Ovary (tissue), 9 donors: ENCODE measurements around the gene CA7. TPM values are rescaled to one million over a fixed set of nuclear protein-coding genes. Genes with fewer than 3 reads are reported as not detected.
A peak's percentile ranks its signal among the peaks of the same experiment; 100 is the strongest.

Experiments used
- DNase-seq, 5 donors: peaks; one replicate each; pipeline ENCODE4 v3.0.0-alpha.2; 2019 to 2020
- H3K27ac ChIP-seq, 2 donors: fragments of 200-600 bp; one replicate each; pipeline versions ENCODE4 v1.5.1 to v1.8.0; 2019 to 2022
- H3K27me3 ChIP-seq: fragments of 200-600 bp; one replicate; pipeline ENCODE4 v1.8.0; 2022
- H3K36me3 ChIP-seq: fragments of 200-600 bp; sonication (generic); one replicate; pipeline ENCODE4 v1.5.1; 2019
- H3K4me1 ChIP-seq: one replicate; pipeline ENCODE4 v1.8.1; 2013; ENCODE audit warnings: mild to moderate bottlenecking, moderate library complexity; ENCODE audit not compliant: insufficient read depth
- H3K4me3 ChIP-seq: fragments of 200-600 bp; sonication (generic); one replicate; pipeline ENCODE4 v1.5.1; 2017
- H3K9me3 ChIP-seq, 2 donors: fragments of 200-600 bp in 1 of 2; sonication (generic) in 1 of 2; one replicate each; pipeline versions ENCODE4 v1.5.1 to v1.8.1; 2013 to 2019; ENCODE audit warnings: mild to moderate bottlenecking in 1 of 2, moderate library complexity in 1 of 2
- CTCF ChIP-seq, 3 donors: fragments of 450-650 bp in 2 of 3; fragments of 200-600 bp in 1 of 3; IDR thresholded peaks; one replicate each; pipeline versions ENCODE4 v1.5.1 to v1.8.0; 2016 to 2022; ENCODE audit warnings: antibody characterized with exemption in 3 of 3, mild to moderate bottlenecking in 1 of 3
- EP300 ChIP-seq: sonication (generic); formaldehyde crosslinking; IDR thresholded peaks from one replicate; pipeline ENCODE4 v1.6.1; 2017; ENCODE audit warnings: antibody characterized with exemption
- POLR2A ChIP-seq: fragments of 450-650 bp; IDR thresholded peaks from one replicate; pipeline ENCODE4 v1.6.1; 2017; ENCODE audit warnings: antibody characterized with exemption, mild to moderate bottlenecking, moderate library complexity
- WGBS, 3 donors: extraction: QIAGEN DNeasy Blood & Tissue Kit in 1 of 3; methylation state at CpG; one replicate each; pipeline versions ENCODE4 v1.1.5 to v1.1.7; 2013 to 2017; 5-methylcytosine and 5-hydroxymethylcytosine counted together
- intact Hi-C, 4 donors: fragments of 100-400 bp; cut with DNase I; formaldehyde crosslinking; loops; one replicate each; pipeline versions ENCODE4 v1.11.0 to v1.15.1; 2022 to 2023
- polyA plus RNA-seq, 2 donors: library from polyadenylated mRNA; stranded (reverse); fragments of 200-250 nt in 1 of 2; fragments of 350-450 nt in 1 of 2; fragmentation: Illumina TruSeq in 1 of 2; extraction: RNeasy Lipid Tissue Mini Kit (QIAGEN cat#74804) in 1 of 2; gene quantifications; one replicate each; pipeline ENCODE4 v1.2.3, GENCODE V29; 2013 to 2014
- total RNA-seq, 7 donors: library from RNA; depleted of rRNA in 2 of 7; stranded (reverse); fragments of >200 nt in 2 of 7; fragmentation: NEBNext Ultra II Directional in 3 of 7; extraction: Animal tissue kit (Norgen Biotek cat#: 25700) in 3 of 7; gene quantifications; one replicate each; pipeline versions ENCODE4 v1.1.0 to v1.2.4, GENCODE V29; 2016 to 2023
- donor health status: DM: no; HTN: no; CAD: no; lungs with moderate emphysema.
- donor health status: DM: no; HTN: no; CAD: no.
- donor health status: Bipolar disorder and iron deficiency.
- donor health status: DM: yes; HTN: yes; CAD: no.
- donor health status: DM: no; HTN: no; CAD: no.
- donor health status: DM: yes; HTN: yes; CAD: no.

CA7 gene
- total and polyA plus RNA-seq, 9 donors, result not detected

DNA sequence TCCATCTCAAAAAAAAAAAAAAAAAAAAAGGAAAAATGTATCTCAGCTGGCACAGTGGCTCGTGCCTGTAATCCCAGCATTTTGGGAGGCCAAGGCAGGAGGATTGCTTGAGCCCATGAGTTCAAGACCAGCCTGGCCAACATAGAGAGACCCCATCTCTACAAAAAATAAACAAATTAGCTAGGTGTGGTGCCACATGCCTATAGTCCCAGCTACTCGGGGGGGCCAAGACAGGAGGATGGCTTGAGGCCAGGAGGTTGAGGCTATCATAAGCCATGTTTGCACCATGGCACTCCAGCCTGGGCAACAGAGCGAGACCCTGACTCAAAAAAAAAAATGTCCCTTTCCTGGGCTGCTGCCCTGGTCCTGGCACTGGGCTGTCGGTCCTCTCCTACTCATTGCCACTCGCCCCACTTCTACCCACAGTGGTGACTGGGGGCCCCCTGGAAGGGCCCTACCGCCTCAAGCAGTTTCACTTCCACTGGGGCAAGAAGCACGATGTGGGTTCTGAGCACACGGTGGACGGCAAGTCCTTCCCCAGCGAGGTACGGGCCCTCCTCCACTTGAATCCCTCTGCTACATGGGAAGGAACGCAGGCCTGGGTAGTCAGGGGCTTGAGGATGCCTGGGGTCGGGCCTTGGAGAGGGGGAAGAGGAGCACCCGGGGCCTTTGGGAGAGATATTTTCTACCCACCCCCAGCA lies 6.1 kb downstream of the CA7 start:
- no peaks in the 10 kb centered on the region for H3K36me3 ChIP-seq
- H3K4me3 ChIP-seq, result no peak overlapping the region
- TF ChIP-seq POLR2A, result no peak
- no peak for TF ChIP-seq CTCF (IDR thresholded peaks at IDR 0.05)
- TF ChIP-seq EP300, result no peak
- peak in 1 of 5 donors; percentile 5 for DNase-seq
- no peaks in the 10 kb centered on the region for H3K27me3 ChIP-seq
- WGBS, 3 donors, result 87 to 92% (median 87%) methylated on average over 14 of the region's 14 CpGs
- no peaks in the 10 kb centered on the region for H3K9me3 ChIP-seq
- intact Hi-C loops, result no loop called here
- no peak overlapping the region for H3K27ac ChIP-seq
- H3K4me1 ChIP-seq, result no peaks in the 10 kb centered on the region

- Histone ChIP-seq H3K4me3 (no peak overlapping the region), H3K9me3 (no peaks in the 10 kb centered on the region), H3K27me3 (no peaks in the 10 kb centered on the region), H3K36me3 (no peaks in the 10 kb centered on the region), H3K4me1 (no peaks in the 10 kb centered on the region), H3K27ac (no peak overlapping the region)
- intact Hi-C loops, result no loop called here
- TF ChIP-seq POLR2A (no peak), CTCF (IDR thresholded peaks at IDR 0.05) (no peak), EP300 (no peak)
- 81 to 83% (median 82%) methylated on average over 12 to 13 of the region's 13 CpGs for WGBS, 3 donors
- peak in 1 of 5 donors; percentile 4 for DNase-seq
Measured at GRCh38 chr16:66851166-66851964, 7.2 kb downstream of the CA7 start.

- Histone ChIP-seq H3K4me1 (no peaks in the 10 kb centered on the region), H3K36me3 (no peaks in the 10 kb centered on the region), H3K27me3 (no peaks in the 10 kb centered on the region), H3K9me3 (no peaks in the 10 kb centered on the region), H3K4me3 (no peak overlapping the region), H3K27ac (no peak overlapping the region)
- DNase-seq, result peak in 1 of 5 donors; percentile 6
- intact Hi-C loops, result no loop called here
- TF ChIP-seq POLR2A (no peak), CTCF (IDR thresholded peaks at IDR 0.05) (no peak), EP300 (no peak)
- 85 to 88% (median 85%) methylated on average over 15 of the region's 15 CpGs for WGBS, 3 donors
Measured at GRCh38 chr16:66853261-66854139, 9.3 kb downstream of the CA7 start.

GRCh38 chr16:66856184-66856730 lies 12.0 kb downstream of the CA7 start:
- Histone ChIP-seq H3K27ac (no peak overlapping the region), H3K4me1 (no peaks in the 10 kb centered on the region), H3K27me3 (no peaks in the 10 kb centered on the region), H3K4me3 (no peak overlapping the region), H3K36me3 (no peaks in the 10 kb centered on the region), H3K9me3 (no peaks in the 10 kb centered on the region)
- intact Hi-C loops, result no loop called here
- WGBS, 3 donors, result 88 to 96% (median 89%) methylated on average over 6 of the region's 6 CpGs
- DNase-seq, result peak in 1 of 5 donors; percentile 4
- TF ChIP-seq CTCF (IDR thresholded peaks at IDR 0.05) (no peak), EP300 (no peak), POLR2A (no peak)
